ENCODE data around the gene UGT1A4.

The UGT1A4 gene

GRCh38 chr2:233718552-233718951 lies at the start of gene UGT1A4:
Gene UGT1A4, plus strand, starts transcription at chr2:233718736. Its CDS starts 85 bp downstream, at chr2:233718821.
- FAIRE-seq = no peak
- no peak for DNase-seq (ENCODE audit: extremely low spot score, insufficient read length, low read depth)

GRCh38 chr2:233671290-233672161 lies 47.0 kb upstream of the UGT1A4 start, which contains the start of gene UGT1A9:
Gene UGT1A9, plus strand, starts transcription at chr2:233671898. Its CDS starts 37 bp downstream, at chr2:233671935.
- DNase-seq (ENCODE audit: extremely low spot score, insufficient read length, low read depth) (no peak), FAIRE-seq (no peak)

- DNase-seq (ENCODE audit: extremely low spot score, insufficient read length, low read depth) (no peak), FAIRE-seq (no peak)
These were observed 45.6 kb upstream of the UGT1A4 start for GRCh38 chr2:233672886-233673285.

GRCh38 chr2:233673896-233674295 lies 44.6 kb upstream of the UGT1A4 start:
- FAIRE-seq (no peak), DNase-seq (ENCODE audit: extremely low spot score, insufficient read length, low read depth) (no peak)

- FAIRE-seq (no peak), DNase-seq (ENCODE audit: extremely low spot score, insufficient read length, low read depth) (no peak)
These were observed 44.2 kb upstream of the UGT1A4 start for GRCh38 chr2:233674314-233674713.

- no peak for FAIRE-seq
These were observed 43.5 kb upstream of the UGT1A4 start for GRCh38 chr2:233674995-233675394.

GRCh38 chr2:233676046-233676445 lies 42.5 kb upstream of the UGT1A4 start:
- no peak for DNase-seq (ENCODE audit: extremely low spot score, insufficient read length, low read depth)
- FAIRE-seq = no peak

More at GRCh38 chr2:233674995-233675394, 43.5 kb upstream of the UGT1A4 start:
- DNase-seq (ENCODE audit: extremely low spot score, insufficient read length, low read depth) = no peak

- FAIRE-seq (no peak), DNase-seq (ENCODE audit: extremely low spot score, insufficient read length, low read depth) (no peak)
These were observed 39.3 kb upstream of the UGT1A4 start for GRCh38 chr2:233679196-233679595.

- DNase-seq (ENCODE audit: extremely low spot score, insufficient read length, low read depth) = no peak
These were observed 38.0 kb upstream of the UGT1A4 start for GRCh38 chr2:233680361-233681045.

GRCh38 chr2:233681521-233682099 lies 36.9 kb upstream of the UGT1A4 start, which contains the start of gene UGT1A7:
Gene UGT1A7, plus strand, starts transcription at chr2:233681901. Its CDS starts 37 bp downstream, at chr2:233681938.
- DNase-seq (ENCODE audit: extremely low spot score, insufficient read length, low read depth) (no peak), FAIRE-seq (no peak)

More at GRCh38 chr2:233680361-233681045, 38.0 kb upstream of the UGT1A4 start:
- FAIRE-seq = no peak

- DNase-seq (ENCODE audit: extremely low spot score, insufficient read length, low read depth) (no peak), FAIRE-seq (no peak)
These were observed 33.9 kb upstream of the UGT1A4 start for GRCh38 chr2:233684640-233685039.

- DNase-seq (ENCODE audit: extremely low spot score, insufficient read length, low read depth) = no peak
- no peak for FAIRE-seq
These were observed 31.6 kb upstream of the UGT1A4 start for GRCh38 chr2:233686928-233687327.

GRCh38 chr2:233688341-233688740 lies 30.2 kb upstream of the UGT1A4 start:
- DNase-seq (ENCODE audit: extremely low spot score, insufficient read length, low read depth) (no peak), FAIRE-seq (no peak)

GRCh38 chr2:233689031-233689430 lies 29.5 kb upstream of the UGT1A4 start:
- DNase-seq (ENCODE audit: extremely low spot score, insufficient read length, low read depth) = no peak

GRCh38 chr2:233689501-233689900 lies 29.0 kb upstream of the UGT1A4 start:
- FAIRE-seq = no peak
- DNase-seq (ENCODE audit: extremely low spot score, insufficient read length, low read depth) = no peak

More at GRCh38 chr2:233689031-233689430, 29.5 kb upstream of the UGT1A4 start:
- no peak for FAIRE-seq

GRCh38 chr2:233690444-233690843 lies 28.1 kb upstream of the UGT1A4 start:
- FAIRE-seq (no peak), DNase-seq (ENCODE audit: extremely low spot score, insufficient read length, low read depth) (no peak)

- no peak for FAIRE-seq
- DNase-seq (ENCODE audit: extremely low spot score, insufficient read length, low read depth) = no peak
These were observed 26.8 kb upstream of the UGT1A4 start for GRCh38 chr2:233691443-233692433.

GRCh38 chr2:233692648-233693047 lies 25.9 kb upstream of the UGT1A4 start, which contains the start of gene UGT1A6:
Gene UGT1A6, plus strand, starts transcription at chr2:233692890. Its CDS starts 115 bp downstream, at chr2:233693005.
- FAIRE-seq (no peak), DNase-seq (ENCODE audit: extremely low spot score, insufficient read length, low read depth) (no peak)

GRCh38 chr2:233693963-233694362 lies 24.6 kb upstream of the UGT1A4 start:
- DNase-seq (ENCODE audit: extremely low spot score, insufficient read length, low read depth) (no peak), FAIRE-seq (no peak)

All from GM18507 (cell line).